Thyroid gland (tissue), 4 donors: ENCODE data around the gene MSH6.

Experiments
- POLR2A ChIP-seq, 2 donors: fragments of 450-650 bp; IDR thresholded peaks; one replicate each; pipeline ENCODE4 v1.6.1; 2017; ENCODE audit warnings: antibody characterized with exemption in 2 of 2, mild to moderate bottlenecking in 2 of 2, moderate library complexity in 1 of 2
- TF ChIP-seq, protein P1 (sequence below), 6 experiments: fragments of 200-600 bp in 3 of 6; fragments of 450-650 bp in 3 of 6; sonication (generic) in 3 of 6; IDR thresholded peaks; one replicate each; pipeline ENCODE4 v1.5.1; 2016 to 2019; ENCODE audit warnings: antibody characterized with exemption in 6 of 6, mild to moderate bottlenecking in 2 of 6, inconsistent platforms in 1 of 6, moderate library complexity in 1 of 6

DNA sequence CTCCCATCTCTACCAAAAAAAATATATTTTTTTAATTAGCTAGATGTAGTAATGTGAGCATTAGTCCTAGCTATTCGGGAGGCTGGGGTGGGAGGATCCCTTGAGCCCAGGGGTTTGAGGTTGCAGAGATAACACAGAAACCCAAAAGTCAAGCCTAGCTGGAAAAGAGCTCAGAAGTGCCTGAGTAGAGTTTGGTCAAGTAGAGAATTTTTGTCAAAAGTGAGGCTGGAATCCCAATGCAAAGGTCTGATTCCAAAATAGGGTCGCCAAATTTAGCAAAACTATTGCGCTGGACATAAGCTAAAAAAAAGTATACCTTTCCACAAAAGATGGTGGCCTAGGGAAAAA, 15.5 kb upstream of the MSH6 start:
- TF ChIP-seq, protein P1, sequence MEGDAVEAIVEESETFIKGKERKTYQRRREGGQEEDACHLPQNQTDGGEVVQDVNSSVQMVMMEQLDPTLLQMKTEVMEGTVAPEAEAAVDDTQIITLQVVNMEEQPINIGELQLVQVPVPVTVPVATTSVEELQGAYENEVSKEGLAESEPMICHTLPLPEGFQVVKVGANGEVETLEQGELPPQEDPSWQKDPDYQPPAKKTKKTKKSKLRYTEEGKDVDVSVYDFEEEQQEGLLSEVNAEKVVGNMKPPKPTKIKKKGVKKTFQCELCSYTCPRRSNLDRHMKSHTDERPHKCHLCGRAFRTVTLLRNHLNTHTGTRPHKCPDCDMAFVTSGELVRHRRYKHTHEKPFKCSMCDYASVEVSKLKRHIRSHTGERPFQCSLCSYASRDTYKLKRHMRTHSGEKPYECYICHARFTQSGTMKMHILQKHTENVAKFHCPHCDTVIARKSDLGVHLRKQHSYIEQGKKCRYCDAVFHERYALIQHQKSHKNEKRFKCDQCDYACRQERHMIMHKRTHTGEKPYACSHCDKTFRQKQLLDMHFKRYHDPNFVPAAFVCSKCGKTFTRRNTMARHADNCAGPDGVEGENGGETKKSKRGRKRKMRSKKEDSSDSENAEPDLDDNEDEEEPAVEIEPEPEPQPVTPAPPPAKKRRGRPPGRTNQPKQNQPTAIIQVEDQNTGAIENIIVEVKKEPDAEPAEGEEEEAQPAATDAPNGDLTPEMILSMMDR (IDR thresholded peaks at IDR 0.05): no peak
- no peak for TF ChIP-seq POLR2A (IDR thresholded peaks at IDR 0.05)
